Measurements from ENCODE around the gene GLDN.
"Not testable (repeated sequence)": the region's sequence is repeated elsewhere in the genome, so short reads cannot be mapped to it uniquely, and the experiment has no call there.

The GLDN gene

GRCh38 chr15:51444807-51445206 is 103.4 kb downstream of the GLDN start:
- no peak for DNase-seq (ENCODE audit: low read depth)

- DNase-seq (ENCODE audit: low read depth): not testable (repeated sequence)
Observed at GRCh38 chr15:51446029-51446744, 104.7 kb downstream of the GLDN start.

- no peak for DNase-seq (ENCODE audit: low read depth)
Observed at GRCh38 chr15:51447855-51448621, 106.6 kb downstream of the GLDN start.

- no peak for DNase-seq (ENCODE audit: low read depth)
Observed at GRCh38 chr15:51448622-51449399, 107.4 kb downstream of the GLDN start.

- no peak for DNase-seq (ENCODE audit: low read depth)
Observed at GRCh38 chr15:51450001-51450400, 108.5 kb downstream of the GLDN start.

Measured in stimulated activated CD8-positive, alpha-beta memory T cell treated with anti-CD3 and anti-CD28 coated beads, Interleukin-4, amount 100 ng/mL, for 24 hours (primary cell).